Fibroblast of gingiva (primary cell): Measurements from ENCODE around the gene RARG.
"Not testable (repeated sequence)": the region's sequence is repeated elsewhere in the genome, so short reads cannot be mapped to it uniquely, and the experiment has no call there.

Source experiments
- DNase-seq: peaks from one replicate; pipeline ENCODE4 v3.0.0-alpha.2; 2011; ENCODE audit warnings: low read depth

Gene RARG

DNA sequence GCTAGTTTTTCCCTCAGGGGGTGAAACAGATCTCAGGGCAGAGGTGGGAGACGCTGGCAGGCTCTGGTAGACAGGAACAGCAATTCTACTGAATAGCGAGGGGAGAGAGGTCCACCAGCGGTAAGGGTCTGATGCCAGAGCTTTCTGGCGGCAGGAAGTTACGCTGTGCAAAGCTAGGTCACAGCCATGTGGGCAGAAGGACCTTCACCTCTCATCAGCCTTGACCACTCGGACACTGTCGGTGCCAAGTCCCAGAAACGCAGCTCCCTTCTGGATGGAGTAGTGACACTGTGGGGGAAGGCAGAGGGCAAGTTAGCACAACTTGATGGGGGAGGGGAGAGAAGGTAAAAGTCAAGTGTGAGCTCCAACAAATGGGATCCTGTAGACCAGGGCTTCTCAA, 61.8 kb downstream of the RARG start:
- DNase-seq: no peak

DNA sequence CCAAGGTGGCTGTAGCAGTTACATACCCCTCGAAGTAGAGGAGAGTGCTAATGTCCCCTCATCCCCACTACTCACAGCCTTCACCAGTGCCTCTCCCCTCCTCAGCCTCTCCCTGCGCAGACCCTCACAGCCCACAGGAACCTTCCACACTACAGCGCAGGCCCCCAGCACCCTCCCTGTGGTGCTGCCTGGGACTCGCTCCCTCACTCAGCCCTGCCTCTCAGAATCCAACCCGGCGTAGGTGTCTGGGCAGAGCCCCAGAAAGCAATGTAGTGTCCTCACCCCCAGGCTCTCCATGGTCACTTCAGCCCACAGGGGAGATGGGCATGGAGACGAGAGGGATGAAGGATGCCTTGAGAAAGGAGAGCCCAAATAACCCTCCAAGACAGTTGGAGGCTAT, 62.4 kb downstream of the RARG start:
- DNase-seq: no peak

DNA sequence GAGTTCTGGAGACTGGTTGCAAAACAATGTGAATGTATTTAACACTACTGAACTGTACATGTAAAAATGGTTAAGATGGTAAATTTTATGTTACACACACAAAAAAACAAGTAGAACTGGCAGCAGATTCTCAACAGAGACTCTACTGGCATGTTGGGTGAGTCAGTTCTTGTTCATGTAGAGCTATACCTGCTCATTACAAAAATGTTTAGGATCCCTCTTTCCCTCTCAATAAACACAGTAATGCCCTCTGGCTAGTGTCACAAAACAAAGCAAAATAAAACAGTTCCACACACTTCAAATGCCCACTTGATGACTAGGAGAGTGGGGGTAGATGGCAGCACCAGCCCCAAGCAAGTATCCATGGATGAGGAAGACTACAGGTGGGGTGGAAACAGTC, 65.2 kb downstream of the RARG start:
- no peak for DNase-seq

DNA sequence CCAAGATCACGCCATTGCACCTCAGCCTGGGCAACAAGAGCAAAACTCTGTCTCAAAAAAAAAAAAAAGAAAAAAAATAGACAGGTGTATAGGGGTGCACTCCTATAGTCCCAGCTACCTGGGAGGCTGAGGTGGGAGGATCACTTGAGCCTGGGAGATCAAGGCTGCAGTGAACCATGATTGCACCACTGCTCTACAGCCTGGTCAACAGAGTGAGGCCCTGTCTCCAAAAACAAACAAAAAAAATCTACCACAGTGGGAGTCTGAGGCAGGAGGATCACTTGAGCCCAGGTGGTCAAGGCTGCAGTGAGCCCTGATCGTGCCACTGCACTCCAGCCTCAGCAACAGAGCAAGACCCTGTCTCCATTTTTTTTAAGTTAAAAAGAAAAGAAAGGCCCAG, 69.0 kb downstream of the RARG start:
- not testable (repeated sequence) for DNase-seq

DNA sequence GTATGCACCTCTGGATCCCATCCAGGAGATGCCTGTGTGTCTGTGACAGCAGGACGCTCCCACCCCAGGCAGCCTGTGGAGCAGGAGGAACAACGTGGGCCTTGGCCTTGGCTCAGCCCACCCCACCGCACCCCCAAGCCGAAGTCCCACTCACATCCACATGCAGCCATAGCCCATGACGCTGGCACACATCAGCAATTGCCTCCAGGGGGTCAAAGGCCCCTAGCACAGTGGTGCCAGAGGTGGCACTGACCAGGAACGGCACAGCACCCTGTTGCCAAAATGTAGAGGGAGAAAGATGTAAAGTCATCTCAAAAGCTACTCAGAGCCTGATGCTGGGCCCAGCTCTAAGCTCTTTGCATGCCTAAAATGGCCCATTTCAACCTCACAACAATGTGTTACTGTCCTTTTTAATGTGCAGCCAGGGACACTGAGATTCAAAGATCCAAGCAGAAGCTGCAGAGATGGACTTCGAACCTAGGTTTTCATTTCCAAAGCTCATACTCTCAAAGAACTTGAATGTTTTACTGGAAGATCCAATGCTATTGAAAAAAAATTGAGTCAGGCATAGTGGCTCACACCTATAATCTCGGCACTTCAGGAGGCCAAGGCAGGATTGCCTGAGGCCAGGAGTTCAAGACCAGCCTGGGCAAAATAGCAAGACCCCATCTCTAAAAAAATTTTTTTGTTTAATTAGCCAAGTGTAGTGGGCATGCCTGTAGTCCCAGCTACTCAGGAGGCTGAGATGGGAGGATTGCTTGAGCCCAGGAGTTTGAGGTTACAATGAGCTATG, 70.7 kb downstream of the RARG start:
- DNase-seq: no peak

DNA sequence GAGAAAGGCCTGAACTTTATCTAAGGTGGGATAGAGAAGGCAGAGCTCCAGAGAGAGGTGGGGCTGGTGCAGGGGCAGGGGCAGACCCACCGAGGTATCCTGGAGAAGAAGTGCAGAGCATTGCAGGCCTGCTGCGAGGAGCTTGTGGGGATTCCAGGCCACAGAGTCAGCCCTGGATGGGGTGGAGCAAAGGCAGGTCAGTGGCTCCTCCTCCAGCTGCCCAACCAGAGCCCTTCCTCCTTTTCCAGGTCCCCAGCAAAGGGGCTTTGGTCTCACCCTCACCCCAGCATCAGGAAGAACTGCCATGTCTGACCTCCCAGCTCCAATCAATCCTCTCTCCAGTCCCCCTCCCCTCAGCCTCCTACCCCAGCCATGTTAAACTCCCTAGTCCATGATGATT, 71.3 kb downstream of the RARG start:
- no peak for DNase-seq
